A375 (cell line): ENCODE results near the gene BTRC. TPM values are rescaled to one million over a fixed set of nuclear protein-coding genes. Genes with fewer than 3 reads are reported as not detected.
A peak's percentile ranks its signal among the peaks of the same experiment; 100 is the strongest.

Experiments
- small RNA-seq: library from RNA; depleted of rRNA; stranded (forward); fragments of <200 nt; gene quantifications from one replicate; pipeline ENCODE3, GENCODE V24; 2014
- total RNA-seq: library from RNA; depleted of rRNA; stranded (reverse); fragments of >200 nt; shearing (Covaris generic); gene quantifications from 2 replicates; pipeline ENCODE4 v1.2.3, GENCODE V29; 2014; rRNA removed

The BTRC gene
- 9.1 and 9.9 TPM in 2 replicates for total RNA-seq

DNA sequence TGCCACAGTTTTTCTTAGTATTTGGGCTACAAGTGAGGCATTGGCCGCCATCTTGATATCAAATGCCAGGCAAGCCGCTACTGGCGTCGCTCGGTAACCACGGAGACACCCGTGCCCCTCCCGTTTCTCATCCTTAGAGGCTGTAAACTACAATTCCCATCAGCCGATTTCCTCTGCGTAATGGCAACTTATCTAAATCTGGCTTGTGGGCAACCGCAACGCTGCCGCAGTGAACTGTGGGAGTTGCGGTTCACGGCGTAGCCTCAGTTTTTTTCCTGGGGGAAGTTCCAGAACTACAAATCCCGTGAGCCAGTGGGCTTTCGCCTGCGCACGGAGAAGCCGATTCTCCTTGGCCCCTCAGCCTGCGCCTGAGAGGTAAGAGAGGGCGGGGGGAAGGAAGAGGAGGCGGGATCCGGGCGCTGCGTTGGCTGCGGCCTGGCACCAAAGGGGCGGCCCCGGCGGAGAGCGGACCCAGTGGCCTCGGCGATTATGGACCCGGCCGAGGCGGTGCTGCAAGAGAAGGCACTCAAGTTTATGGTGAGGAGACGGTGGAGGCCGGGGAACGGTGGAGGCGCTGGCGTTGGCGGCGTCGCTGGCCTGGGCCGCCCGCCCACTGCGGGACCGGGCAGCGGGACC, at the start of gene BTRC:
TSS of gene BTRC (plus strand) at position 474 of the 636 bp plus-strand sequence. CDS start at position 490, 16 bp downstream.

GRCh38 chr10:101587725-101588653, 234.0 kb downstream of the BTRC start, which contains the start of the genes DPCD and POLL:
Gene DPCD (plus strand): TSS chr10:101588321. CDS start chr10:101588337, 16 bp downstream.
Gene POLL (minus strand): TSS chr10:101588257. CDS start chr10:101587360, 897 bp downstream.

Small RNA genes within 50 kb of the gene (small RNA-seq; reads per million reads assigned to genes)
- gene MIR3158-1, result not detected
- gene RNU2-43P, result 0.67 reads per million, percentile 39 among the genes with 10 or more reads in this experiment
- gene RNU2-59P, result 29.8 reads per million, percentile 93 among the genes with 10 or more reads in this experiment

Other genes with a start within 250 kb of the BTRC start
- gene TLX1, start 222.9 kb upstream of the BTRC start, total RNA-seq, result not detected in 2 replicates
- not detected in 2 replicates for gene LBX1, start 124.7 kb upstream of the BTRC start, total RNA-seq
- 22.9 and 27.6 TPM in 2 replicates for gene POLL, start 234.1 kb downstream of the BTRC start, total RNA-seq
- gene DPCD, start 234.2 kb downstream of the BTRC start, total RNA-seq, result 64.1 and 80.9 TPM in 2 replicates